ENCODE measurements around the gene SAFB.

The SAFB gene

GRCh38 chr19:5622465-5623396, at the start of gene SAFB, which contains the start of gene SAFB2:
Gene SAFB (plus strand): TSS chr19:5623083. CDS start chr19:5623206, 123 bp downstream.
Gene SAFB2 (minus strand): TSS chr19:5622776. CDS start chr19:5622715, 61 bp downstream.
- peak; percentile 96 for DNase-seq

GRCh38 chr19:5575590-5575989, 47.3 kb upstream of the SAFB start:
- no peak for DNase-seq

- DNase-seq: peak in 1 of 2 experiments; percentile 54
Measured at GRCh38 chr19:5578097-5578846, 44.6 kb upstream of the SAFB start.

- DNase-seq: no peak
Measured at GRCh38 chr19:5579286-5579685, 43.6 kb upstream of the SAFB start.

DNA sequence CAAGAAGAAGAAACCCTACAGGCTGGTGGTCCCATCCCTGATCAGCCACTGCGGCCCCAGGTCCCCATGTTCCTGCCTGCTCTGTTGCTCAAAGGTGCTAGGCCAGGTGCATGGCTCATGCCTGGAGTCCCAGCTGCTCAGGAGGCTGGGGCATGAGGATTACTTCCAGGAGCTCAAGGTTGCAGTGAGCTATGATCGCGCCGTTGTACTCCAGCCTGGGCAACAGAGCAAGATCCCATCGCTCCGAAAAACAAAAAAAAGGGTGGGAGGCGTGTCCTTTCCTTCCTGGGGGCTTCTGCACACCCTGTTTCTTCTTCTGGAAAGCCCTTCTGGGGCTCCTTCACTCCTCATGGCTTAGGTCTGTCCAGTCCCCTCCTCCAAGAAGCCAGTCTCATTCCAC, 43.2 kb upstream of the SAFB start:
- DNase-seq: no peak

DNA sequence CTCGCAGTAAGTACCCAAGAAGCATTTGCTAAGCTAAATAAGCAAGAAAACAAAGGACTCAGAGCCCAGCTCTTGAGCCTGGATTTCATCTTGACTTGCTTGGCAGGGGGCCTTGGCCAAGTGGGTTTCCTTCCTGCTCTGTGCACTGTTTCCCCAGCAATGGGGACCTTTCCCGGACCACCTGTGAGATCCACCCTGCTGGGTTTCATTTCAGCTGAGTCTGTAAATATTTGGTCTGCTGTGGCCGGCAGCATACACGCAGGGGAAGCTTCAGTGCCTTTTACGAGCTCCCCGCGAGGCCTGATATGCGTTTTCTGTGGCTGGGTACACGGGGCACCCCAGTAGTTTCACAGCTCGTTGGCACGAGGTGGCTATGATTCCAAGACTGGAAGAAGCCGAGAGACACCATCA, 42.7 kb upstream of the SAFB start:
- DNase-seq: no peak

- DNase-seq: no peak
Measured at GRCh38 chr19:5585461-5586299, 37.2 kb upstream of the SAFB start.

DNA sequence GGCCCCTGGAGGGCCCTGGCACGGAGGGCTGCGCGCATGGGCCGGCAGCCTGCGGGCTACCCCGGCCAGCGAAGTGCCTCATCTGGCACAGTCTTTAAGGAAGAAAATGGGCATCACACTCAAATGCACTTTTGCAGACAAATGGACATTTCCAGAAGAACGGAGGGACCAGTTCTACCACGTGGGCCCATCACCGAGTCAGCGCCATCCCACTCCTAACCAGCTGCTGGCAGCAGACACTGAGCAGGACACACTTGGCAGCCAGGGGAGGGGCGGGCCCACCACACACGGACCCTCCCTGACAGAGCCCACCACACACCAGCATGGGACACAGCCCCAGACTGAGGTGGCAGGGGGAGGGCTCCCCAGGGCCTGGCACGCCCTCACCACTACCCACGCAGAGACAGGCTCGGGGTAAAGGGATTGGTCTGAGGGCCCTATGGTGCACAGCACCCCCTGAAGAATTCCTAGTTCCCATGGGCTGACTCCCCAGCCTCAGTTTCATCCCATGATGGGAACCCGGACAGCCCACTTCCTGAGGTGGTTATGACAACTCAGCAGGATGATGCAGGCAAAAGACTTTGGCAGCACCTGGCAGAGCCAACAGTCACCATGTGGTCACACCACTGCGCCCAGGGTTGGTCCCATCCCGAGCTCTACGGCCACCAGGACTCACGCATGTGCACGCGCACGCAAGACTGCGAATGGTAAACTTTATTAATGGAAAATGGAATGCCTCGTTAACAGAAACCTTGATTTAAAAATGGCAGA, 36.4 kb upstream of the SAFB start:
- no peak for DNase-seq

DNA sequence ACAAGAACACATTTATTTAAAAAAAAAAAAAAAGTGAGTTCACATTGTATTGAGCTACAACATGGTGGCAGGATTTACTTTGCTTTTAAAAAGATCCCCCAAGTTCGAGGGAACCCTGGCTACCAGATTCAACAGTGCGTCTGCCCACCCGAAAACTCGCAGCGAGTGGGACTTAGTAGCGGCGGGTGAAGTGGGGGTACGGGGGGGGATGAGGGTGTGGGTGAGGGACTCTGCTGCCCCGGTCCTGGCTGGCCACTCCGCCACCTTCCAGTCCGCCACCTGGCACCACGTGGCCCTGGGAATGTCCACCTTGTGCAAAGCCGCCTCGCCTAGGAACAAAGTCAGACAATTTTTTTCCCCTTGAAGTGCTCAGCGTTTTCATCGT, 35.8 kb upstream of the SAFB start:
- DNase-seq: no peak

GRCh38 chr19:5587661-5588060, 35.2 kb upstream of the SAFB start:
- DNase-seq: no peak

GRCh38 chr19:5588441-5588840, 34.4 kb upstream of the SAFB start:
- DNase-seq: no peak

DNA sequence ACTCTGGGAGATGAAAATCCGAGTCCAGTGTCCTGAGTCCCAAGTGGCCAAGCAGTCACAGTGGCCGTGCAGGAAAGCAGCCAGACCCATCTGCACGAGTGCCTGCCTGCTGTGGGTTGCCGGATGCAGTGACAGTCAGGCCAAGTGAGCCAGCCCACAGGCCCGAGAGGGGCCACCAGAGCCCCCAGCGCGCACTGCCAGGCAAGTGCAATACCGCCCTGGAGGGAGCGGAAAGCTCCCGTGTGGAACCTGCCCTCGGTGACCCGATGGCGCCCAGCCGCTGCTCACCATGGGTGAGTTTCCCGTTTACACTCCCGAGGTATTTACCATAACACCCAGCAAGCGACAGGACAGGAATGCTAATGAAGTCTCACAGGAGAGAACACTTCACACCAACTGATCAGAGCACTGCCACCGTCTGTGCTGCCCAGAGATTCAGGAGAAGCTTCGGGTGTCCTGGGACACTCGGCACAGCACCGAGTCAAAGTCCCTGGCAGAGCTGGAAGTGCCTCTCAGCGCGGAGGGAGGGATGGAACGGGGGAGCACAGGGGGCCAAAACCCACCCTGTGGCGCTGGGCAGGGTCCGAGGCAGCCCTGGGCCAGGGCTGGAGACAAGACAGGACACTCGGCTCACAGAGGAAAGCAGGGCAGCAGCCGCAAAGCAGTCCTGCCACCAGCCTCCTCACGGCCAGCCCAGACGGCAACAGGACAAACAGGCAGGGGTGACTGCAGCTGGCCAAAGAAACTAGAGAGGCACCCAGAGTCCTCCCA, 33.8 kb upstream of the SAFB start:
- DNase-seq: no peak

GRCh38 chr19:5590151-5590864, 32.6 kb upstream of the SAFB start:
- DNase-seq: no peak

- no peak for DNase-seq
Measured at GRCh38 chr19:5590865-5591154, 32.1 kb upstream of the SAFB start.

DNA sequence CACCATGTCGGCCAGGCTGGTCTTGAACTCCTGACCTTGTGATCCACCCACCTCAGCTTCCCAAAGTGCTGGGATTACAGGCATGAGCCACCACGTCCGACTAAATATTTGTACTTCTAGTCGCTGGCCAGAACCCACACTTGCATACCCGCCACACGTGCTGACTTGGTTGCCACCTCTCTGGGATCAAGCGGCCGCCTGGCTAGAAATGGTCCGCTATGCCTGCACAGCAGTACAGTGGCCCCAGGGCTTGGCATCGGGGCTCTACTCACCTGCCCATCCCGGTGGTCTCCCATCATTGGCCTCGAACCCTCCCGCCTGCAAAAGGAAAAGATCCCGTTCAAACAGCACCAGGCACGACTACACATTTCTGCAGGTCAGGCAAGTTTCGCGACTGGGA, 31.4 kb upstream of the SAFB start:
- DNase-seq: no peak

- DNase-seq: no peak
Measured at GRCh38 chr19:5592531-5593342, 30.1 kb upstream of the SAFB start.

GRCh38 chr19:5593343-5594255, 29.3 kb upstream of the SAFB start:
- DNase-seq: no peak

GRCh38 chr19:5594521-5594950, 28.3 kb upstream of the SAFB start:
- no peak for DNase-seq

GRCh38 chr19:5595129-5595528, 27.8 kb upstream of the SAFB start:
- DNase-seq: no peak

All from SW 1271 (cell line).